Astrocyte of the spinal cord (primary cell): ENCODE results near the gene PSMD9.

Experiments
- DNase-seq: peaks from one replicate; pipeline ENCODE4 v3.0.0; 2011; ENCODE audit warnings: low read depth, low spot score
- H3K4me3 ChIP-seq: 2 replicates; pipeline ENCODE4 v1.5.1; 2011; ENCODE audit warnings: low read depth, mild to moderate bottlenecking, low read length, moderate library complexity
- CTCF ChIP-seq: IDR thresholded peaks from 2 replicates; pipeline ENCODE4 v1.5.1; 2012; ENCODE audit warnings: low read depth, mild to moderate bottlenecking, low read length, inconsistent platforms
- in situ Hi-C: cut with HindIII; loops from 2 replicates; pipeline ENCODE4 v1.10.0; 2017; ENCODE audit warnings: low sequenced_read_pairs

PSMD9 gene

GRCh38 chr12:121888478-121889273 is at the start of gene PSMD9:
PSMD9 (plus strand) TSS chr12:121888790; CDS start chr12:121888857, 67 bp downstream.
- in situ Hi-C loops = no loop called here
- peak within 1 kb of the TSS; percentile 74 for H3K4me3 ChIP-seq
- DNase-seq = peak; percentile 98
- TF ChIP-seq CTCF = peak; percentile 87

- peak; percentile 97 for DNase-seq
- peak overlapping the region; percentile 69 for H3K4me3 ChIP-seq
- peak; percentile 31 for TF ChIP-seq CTCF
- in situ Hi-C loops = no loop called here
Observed at GRCh38 chr12:121839106-121839992, 49.2 kb upstream of the PSMD9 start.

- in situ Hi-C loops = no loop called here
- DNase-seq = no peak
- peak overlapping the region; percentile 69 for H3K4me3 ChIP-seq
- TF ChIP-seq CTCF = no peak
Observed at GRCh38 chr12:121839993-121840761, 48.4 kb upstream of the PSMD9 start.

GRCh38 chr12:121843236-121843982 is 45.2 kb upstream of the PSMD9 start:
- DNase-seq = no peak
- in situ Hi-C loops = no loop called here
- no peak for TF ChIP-seq CTCF
- H3K4me3 ChIP-seq = no peak overlapping the region

- H3K4me3 ChIP-seq = no peak overlapping the region
- TF ChIP-seq CTCF = no peak
- in situ Hi-C loops = no loop called here
- no peak for DNase-seq
Observed at GRCh38 chr12:121845701-121846100, 42.9 kb upstream of the PSMD9 start.
